ENCODE results near the gene EVL.
A peak's percentile ranks its signal among the peaks of the same experiment; 100 is the strongest.
"Not testable (repeated sequence)": the region's sequence is repeated elsewhere in the genome, so short reads cannot be mapped to it uniquely, and the experiment has no call there.

EVL gene

DNA sequence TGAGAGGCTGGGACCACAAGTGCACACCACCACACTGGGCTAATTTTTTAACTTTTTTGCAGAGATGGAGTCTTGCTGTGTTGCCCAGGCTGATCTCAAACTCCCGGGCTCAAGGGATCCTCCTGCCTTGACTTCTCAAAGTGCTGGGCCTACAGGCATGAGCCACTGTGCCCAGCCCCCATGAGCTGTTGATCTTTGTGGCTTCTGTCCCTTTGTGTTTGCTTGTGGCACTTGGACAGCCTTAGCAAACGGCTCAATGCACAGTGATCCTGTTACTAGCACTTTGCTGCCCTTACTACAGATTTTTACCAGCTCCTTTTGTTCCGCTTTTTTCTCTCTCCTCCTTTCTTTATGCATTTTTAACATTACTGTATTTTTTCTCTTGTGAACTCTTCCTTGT is 25.3 kb upstream of the EVL start:
- no peak for DNase-seq

DNA sequence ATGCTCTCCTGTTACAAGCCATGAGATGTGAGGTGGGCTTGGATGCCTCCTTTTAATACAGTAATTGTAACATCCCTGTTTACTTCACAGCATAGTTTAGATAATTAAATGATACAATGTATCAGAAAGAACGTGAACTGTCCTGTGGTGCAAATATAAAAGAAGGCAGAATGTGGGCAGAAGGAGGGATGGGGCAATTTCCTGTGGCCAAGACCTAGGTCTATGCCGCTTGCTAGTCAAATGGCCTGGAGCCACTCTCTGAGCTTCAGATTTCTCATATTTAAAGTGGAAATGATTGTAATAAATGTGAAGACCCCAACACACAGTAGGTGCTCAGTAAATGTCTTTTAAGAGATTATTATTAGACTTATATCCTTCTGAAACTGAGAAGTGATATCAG is 24.0 kb upstream of the EVL start:
- DNase-seq, result no peak

DNA sequence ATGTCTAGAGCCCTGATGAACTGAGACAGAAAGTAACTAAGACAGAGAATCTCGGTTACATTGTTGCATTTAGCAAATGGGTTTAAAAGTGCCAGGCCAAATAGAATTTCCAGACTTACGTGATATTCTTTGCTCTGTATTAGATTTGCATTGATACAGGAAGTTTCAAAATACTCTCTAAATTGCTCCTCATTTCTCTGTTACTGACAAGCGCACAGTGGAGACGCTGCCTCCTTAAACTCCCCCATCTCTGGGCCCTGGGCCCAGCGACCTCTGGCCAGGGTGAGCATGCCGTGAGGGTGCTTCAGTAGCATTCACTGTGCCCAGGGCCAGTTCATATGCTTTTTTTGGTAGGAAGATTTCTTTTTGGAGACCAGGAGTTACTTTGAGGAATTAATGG is 22.9 kb upstream of the EVL start:
- DNase-seq, result no peak

DNA sequence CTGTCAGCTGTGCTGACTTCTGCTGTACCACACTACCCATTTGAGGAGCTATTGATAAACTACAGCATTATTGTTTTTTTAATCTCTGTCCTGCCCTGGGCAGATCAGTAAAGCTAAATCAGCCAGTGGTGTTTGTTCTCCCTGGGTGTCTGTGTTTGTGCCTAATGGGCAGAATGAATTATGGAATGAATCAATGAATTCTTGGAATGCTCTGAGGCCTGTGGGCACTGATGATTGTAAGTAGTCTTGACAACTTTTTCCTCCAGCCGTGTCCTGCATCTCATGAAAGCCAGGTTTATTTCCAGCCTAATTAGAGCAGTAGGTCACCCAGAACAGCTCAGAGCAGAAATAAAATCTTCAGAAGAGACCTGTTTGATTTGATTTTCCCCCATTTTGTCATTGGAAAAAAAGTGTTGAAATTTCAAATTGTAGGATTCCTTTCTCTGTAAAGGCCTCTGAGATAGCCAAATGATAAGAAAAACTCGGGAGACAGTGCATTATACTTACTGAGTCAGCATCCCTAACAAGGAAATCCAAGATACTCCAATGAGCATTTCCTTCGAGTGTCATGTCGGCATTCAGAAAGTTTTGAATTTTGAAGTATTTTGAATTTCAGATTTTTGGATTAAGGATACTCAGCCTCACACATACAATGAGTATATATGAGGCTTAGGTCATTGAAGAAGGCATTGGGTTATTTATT is 19.4 kb upstream of the EVL start:
- DNase-seq, result no peak

DNA sequence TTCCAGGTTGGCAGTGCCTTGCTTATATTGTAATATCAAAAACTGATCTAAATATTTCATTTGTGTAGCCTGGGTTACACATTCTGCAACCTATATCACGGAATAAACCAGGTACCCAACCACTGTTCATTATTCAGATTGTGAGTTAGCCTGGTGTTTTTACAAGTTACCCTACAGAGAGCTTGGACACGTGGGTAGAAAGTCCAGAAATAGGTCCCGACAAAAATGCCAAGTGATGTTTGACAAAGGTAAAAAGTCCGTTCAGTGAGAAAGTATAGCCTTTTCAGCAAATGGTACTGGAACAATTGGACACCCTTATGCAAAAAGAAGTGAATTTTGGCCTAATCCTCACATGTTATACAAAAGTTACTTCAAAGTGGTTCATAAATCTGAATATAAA is 17.6 kb upstream of the EVL start:
- DNase-seq, result no peak

DNA sequence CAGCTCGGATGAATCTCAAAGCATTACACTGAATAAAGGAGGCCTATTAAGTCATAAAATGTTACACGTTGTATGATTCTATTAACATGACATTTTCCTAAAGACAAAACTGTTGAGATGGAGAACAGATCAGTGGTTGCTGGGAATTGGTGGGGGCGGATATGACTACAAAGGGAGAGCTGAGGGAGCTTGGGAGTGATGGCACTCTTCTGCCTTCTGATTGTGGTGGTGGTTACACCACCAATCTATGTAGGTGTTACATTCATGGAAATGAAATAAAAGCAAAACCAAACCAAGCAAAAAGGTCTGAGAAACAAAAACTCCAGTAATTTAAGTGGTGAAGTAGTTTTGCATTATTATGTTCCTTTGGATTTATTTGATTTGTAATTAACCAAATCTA is 16.4 kb upstream of the EVL start:
- no peak for DNase-seq

DNA sequence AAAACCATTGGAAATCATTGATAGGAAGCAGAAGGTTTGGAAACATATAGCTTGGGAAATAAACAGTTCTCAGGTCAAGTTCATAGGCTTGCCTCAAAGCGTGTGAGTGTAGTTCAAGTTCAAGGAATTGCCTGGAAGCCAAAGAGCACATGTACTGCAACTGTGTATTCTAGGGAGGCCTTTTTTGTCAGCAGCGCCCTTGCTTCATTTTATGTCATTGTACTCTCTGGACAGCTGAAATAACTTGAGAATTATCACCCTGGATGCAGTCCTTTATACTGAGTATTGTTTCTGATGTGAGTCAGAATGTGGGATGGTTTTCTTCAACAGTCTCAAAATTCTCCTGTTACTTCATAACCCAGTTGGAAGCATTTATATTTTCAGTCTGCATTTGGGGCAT is 16.0 kb upstream of the EVL start:
- no peak for DNase-seq

DNA sequence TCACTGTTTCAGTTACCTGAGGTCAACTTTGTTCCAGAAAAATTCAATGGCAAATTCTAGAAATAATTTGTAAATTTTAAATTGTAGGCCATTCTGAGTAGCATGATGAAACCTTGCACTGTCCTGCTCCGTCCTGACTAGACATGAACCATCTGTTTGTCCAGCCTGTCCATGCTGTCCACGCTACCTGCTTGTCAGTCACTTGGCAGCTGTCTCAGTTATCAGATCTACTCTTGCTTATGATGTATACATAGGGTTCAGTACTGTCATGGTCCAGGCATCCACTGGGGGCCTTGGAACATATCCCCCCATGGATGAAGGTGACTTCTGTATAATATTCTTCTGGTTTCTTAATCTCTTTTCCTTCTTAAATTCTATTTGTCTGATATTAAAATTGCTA is 14.1 kb upstream of the EVL start:
- DNase-seq, result no peak

DNA sequence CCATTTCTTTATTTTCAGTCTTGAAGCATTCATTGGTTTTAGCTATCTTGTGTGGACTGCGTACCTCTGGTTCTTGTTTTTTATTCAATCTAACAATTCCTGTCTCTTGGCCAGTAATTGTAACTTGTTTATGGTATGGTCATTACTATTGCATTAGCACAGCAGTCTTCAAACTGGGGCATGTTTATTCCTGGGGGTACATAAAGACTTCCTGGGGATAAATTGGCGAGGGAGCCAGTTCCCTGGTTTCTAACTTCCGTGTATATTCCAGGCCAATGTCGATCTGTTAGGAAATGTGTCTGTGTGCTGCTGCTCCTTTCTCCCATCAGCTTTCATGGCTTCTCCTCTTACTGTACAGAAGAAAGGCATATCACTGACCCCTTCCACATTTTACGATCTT is 13.7 kb upstream of the EVL start:
- no peak for DNase-seq

DNA sequence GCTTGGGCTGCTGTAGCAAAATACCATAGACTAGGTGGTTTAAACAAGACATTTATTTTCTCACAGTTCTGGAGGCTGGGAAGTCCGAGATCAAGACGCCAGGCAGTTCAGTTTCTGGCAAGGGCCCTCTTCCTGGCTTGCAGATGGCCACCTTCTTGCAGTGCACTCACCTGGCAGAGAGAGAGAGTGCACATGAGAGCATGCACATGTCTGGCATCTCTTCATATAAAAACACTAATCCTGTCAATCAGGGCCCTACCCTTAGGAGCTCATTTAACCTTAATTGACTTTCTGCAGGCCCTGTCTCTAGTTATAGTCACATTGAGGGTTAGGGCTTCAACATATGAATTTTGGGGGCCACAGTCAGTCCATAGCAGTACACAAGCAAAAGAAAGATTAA is 12.4 kb upstream of the EVL start:
- DNase-seq, result no peak

DNA sequence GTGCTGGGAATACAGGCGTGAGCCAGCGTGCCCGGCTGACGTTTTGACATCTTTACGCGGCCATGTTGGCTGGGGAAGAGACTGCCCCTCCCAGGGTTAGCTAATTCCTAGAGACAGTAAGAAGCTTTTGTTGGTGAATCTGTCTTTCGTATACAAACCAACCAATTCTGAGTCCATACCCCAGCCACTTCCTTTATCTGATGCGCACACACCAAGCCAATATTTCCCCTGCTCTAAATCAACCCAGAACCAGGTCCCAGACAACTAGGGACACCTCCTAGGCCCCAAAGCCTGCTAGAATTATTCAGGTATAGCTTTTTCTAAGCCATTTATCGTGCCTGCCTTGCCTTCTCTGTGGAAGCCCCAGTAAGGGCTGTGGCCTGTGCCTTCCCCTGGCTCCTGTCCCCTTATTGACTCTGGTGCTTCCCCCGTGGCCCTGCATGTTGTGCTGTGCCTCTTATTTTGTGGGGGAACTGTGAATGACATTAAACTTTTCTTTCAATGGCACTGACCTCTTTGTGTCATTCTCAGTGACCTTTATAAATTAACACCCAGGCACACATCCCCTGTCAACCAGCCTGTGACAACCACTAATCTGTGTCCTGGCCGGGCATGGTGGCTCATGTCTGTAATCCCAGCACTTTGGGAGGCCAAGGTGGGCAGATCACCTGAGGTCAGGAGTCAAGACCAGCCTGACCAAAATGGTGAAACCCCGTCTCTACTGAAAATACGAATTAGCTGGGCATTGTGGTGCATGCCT is 10.7 kb upstream of the EVL start:
- no peak for DNase-seq

DNA sequence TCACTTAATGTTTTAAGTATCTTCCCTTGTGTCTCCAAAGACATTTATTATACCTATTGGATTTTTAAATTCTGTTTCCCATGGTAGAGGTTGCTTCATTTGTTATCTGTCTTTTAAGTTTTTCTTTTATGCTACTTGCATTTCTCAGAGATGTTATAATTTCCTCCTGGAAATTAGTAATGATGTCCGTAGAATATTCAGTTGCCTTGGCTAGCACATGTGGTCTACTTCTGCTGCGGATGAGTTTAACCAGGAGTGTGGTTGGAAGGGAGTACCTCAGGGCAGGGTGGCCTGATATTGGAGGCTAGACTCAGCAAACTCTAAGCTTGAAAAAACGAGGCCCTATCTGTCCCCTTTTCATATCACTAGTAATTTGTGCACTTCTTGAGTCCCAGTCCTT is 8.8 kb upstream of the EVL start:
- DNase-seq, result no peak

DNA sequence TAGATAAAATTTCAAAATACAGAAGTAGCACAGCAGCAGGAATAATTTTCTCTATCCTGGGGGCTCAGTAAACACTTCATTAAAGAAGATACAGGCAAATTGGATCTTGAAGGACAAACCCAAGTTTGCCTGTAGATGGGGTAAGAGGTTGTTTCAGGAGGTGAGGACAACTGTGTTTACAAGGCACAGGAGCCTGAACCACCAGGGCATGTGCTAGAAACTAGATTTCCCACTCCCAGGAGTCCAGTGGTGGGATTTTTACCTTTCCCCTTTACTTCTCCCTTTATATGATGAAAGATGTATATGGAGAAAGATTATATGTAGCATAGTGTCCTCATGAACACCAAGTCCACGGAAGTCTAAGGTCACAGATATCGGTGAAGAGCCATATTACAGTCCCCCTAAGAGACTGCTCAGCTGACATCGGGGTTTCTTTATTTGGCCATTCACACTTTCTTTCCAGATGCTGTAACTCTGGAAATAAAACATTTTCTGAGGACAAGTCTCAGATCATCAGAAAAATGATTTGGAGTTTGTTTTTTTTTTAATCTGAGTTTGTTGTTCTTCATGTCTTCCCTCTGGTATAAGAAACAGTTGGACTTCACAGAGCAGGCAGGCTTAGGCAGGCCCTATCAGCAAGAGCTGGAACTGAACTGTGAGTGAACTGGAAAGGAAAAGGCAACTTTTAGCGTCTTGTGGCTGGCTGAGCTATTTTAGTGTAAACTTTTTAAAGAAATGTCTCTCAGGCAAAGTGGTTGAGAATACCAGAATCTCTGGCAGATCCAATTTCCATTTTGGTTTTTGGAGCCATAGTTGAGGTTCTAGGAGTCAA is 8.0 kb upstream of the EVL start:
- no peak for DNase-seq

DNA sequence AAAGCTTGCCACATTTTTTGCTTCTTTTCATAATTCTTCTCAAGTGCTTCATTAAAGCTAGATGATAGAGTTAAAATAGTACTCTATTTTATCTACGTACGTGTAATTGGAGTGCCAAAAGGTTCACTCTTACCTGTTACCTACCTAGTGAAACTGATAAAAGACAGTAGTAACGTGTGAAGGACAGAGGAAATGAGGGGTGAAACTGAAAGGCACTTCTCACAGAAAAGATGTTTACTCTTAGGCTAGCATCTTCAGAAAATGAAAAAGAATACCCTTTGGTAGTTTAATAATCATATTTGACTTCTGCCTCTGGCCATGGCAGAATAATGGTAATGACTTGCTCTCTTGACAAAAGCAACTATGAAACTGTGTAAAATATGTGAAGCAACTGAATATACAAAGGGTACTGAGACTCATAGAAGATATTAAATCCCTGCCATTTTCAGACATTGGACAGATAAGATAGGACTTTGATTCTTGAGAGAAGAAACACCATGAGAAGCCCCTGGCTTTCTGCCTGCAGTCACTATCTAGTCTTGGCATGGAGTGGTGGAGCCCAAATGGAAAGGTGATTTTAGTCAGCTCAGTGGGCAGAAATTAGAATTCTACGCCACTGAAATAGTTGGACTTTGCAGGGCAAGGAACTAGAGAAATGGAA is 6.3 kb upstream of the EVL start:
- no peak for DNase-seq

DNA sequence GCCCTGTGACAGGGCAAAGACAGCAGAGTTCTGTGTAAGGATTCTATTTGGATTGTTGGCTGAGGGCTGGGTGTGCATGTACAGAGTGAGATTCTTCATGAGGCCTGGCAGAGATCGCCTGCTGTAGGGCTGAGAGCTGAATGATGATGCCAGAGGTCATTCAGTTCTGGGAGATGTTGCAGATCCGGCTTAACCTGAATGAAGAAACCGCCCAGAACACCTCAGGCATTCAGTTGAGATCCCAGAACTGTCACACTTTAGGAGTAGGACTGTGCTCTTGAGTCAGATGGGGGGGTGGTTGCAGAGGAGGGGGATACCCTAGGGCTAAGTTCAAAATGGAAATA is 5.8 kb upstream of the EVL start:
- DNase-seq, result no peak

DNA sequence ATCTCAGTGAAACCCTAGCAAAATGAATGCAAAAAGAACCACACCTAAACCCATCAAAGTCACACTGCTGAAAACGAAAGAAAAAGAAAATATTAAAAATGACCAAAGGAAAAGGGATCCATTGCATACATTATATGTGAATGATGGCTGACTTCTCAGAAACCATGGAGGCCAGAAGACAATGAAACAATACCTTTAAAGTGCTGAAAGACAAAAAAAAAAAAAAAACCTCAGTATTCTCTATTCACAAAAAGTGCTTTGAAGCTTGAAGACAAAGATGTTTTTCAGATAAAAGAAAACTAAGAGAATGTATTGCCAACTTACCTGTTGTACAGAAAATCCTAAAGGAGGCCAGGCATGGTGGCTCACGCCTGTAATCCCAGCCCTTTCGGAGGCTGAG is 4.5 kb upstream of the EVL start:
- no peak for DNase-seq

DNA sequence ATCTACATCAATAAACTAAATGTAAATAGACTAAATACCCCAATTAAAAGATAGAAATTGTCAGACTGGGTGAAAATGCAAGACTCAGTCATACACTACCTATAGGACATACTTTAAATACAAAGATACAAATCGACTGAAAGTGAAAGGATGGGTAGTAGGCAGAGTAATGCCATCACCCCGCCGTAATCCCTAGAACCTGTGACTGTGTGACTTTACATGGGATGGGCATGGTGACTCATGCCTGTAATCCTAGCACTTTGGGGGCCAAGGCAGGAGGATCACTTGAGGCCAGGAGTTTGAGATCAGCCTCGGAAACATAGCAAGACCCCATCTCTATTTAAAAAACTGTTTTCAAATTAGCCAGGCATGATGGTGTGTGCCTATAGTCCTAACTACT is 2.6 kb upstream of the EVL start:
- DNase-seq, result no peak

DNA sequence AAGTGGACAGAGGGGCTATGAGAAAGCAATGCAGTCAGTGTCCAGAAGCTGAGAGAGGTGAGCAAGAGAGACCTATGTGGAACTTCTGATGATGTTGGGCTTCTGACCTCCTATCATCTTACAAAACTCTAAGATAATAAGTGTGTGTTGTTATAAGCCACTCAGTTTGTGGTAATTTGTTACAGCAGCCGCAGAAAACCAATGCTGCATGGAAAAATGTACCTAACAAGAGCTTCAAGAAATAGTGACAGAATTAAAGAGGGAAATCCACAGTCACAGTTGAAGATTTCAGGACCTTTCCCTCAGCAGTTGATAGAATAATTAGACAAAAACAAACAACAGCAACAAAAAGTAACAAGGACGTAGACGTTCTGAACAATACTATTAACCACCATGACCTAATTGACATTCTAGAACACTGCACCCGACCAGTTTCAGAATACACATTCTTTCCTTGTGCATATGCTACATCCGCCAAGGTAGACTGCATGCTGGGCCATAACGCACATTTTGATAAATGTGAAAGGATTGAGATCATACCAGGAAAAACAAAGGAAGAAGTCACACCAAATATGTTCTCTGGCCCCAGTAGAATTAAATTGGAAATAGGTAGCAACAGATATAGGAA is 1.8 kb upstream of the EVL start:
- no peak for DNase-seq

DNA sequence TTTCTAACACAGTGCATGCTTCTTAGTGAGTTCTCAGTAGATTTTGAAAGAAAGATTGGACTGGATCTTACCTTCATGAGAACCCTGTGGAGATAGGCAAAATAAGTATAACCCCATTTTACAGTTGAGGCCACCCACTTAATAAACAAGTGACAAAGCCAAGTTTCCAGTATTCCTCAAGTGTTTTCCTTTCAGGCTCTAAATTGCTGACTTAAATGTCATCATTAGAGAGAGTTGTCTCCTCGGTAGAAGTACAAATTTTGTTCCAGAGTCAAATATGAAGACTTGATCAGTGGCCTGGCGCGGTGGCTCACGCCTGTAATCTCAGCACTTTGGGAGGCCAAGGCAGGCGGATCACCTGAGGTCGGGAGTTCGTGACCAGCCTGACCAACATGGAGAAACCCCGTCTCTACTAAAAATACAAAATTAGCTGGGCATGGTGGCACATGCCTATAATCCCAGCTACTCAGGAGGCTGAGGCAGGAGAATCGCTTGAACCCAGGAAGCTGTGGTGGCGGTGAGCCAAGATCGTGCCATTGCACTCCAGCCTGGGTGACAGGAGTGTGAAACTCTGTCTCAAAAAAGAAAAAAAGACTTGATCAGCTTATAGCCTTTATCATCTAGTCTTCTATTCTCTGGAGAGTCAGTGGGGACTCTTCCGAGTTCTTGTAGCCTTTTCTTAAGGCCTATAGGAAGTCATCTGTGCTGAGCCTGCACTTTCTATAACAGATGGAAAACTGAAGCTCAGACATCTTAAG is 708 bp upstream of the EVL start:
- not testable (repeated sequence) for DNase-seq

DNA sequence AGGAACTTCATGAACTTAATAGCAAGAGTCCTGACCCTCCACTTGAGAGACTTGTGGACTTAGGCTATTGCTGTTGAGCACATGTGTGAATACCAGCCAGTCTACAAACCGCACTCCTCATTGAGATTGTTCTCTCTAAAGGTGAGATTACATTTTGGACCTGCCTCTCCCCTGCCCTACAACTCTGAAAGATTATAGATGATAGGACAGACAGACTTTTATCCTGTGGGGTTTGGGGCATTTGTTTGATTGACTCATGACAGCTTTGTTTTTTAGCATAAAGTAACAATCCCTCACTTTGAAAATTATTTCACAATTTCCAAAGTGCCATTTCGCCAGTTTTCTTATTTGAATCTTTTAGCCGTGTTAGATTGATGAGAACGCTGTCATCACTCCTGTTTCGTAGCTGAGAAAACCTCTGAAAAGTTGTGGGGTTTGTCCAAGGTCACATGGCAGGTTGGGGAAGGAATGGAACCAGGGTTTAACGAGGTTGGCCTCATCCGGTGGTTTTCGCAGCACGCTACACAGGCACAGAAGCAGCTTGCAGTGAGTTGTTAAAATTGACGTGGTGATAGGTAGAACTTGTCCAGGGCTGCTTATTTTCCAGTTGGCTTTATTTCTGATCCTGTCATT is 836 bp downstream of the EVL start:
- DNase-seq, result peak; percentile 23

DNA sequence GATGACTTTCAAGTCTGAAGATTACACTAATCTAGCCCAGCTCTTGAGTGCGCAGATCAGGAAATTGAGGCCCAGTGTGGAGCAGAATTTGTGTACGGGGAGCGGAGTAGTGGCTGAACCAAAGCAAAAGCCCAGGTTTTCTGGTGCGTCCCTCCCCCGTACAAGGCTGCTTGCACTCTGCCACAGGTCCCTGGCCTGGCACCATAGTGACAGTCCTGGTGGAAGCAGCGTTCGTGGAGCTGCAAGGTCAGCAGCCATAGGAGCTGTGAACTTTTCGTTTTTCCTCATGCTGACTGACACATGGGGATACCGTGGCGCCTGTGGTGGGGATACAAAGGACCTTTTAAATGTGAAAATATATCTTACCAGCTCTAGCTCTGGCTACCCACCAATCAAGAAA is 1.7 kb downstream of the EVL start:
- DNase-seq, result no peak

DNA sequence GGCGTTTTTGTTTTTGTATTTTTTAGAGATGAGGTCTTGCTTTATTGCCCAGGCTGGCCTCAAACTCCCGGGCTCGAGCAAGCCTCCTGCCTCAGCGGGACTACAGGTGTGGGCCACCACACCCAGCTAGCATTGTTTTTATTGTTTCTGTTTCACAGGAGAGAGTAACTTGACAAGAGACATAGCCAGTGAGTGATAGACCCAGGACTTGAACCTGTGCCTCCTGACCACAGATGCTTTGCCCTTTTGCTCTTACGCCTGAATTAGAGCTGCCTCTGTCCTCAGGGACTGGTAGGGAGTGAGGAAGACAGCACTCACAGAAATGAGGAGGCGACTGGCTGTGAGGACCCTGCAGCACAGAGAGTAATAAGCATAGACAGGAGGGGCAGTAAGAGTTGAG is 2.3 kb downstream of the EVL start:
- DNase-seq, result no peak
